Ovary (tissue), 3 donors: ENCODE measurements around the gene NUDT6.
"Not testable (repeated sequence)": the region's sequence is repeated elsewhere in the genome, so short reads cannot be mapped to it uniquely, and the experiment has no call there.

Experiments
- CTCF ChIP-seq, 3 donors: fragments of 450-650 bp in 2 of 3; fragments of 200-600 bp in 1 of 3; IDR thresholded peaks; one replicate each; pipeline versions ENCODE4 v1.5.1 to v1.8.0; 2016 to 2022; ENCODE audit warnings: antibody characterized with exemption in 3 of 3, mild to moderate bottlenecking in 1 of 3
- EP300 ChIP-seq: sonication (generic); formaldehyde crosslinking; IDR thresholded peaks from one replicate; pipeline ENCODE4 v1.6.1; 2017; ENCODE audit warnings: antibody characterized with exemption
- donor health status: DM: no; HTN: no; CAD: no.

GRCh38 chr4:122945136-122945535, 22.7 kb upstream of the NUDT6 start:
- TF ChIP-seq CTCF (IDR thresholded peaks at IDR 0.05); EP300: not testable (repeated sequence)
